ENCODE data around the gene SCN3B.

The SCN3B gene

DNA sequence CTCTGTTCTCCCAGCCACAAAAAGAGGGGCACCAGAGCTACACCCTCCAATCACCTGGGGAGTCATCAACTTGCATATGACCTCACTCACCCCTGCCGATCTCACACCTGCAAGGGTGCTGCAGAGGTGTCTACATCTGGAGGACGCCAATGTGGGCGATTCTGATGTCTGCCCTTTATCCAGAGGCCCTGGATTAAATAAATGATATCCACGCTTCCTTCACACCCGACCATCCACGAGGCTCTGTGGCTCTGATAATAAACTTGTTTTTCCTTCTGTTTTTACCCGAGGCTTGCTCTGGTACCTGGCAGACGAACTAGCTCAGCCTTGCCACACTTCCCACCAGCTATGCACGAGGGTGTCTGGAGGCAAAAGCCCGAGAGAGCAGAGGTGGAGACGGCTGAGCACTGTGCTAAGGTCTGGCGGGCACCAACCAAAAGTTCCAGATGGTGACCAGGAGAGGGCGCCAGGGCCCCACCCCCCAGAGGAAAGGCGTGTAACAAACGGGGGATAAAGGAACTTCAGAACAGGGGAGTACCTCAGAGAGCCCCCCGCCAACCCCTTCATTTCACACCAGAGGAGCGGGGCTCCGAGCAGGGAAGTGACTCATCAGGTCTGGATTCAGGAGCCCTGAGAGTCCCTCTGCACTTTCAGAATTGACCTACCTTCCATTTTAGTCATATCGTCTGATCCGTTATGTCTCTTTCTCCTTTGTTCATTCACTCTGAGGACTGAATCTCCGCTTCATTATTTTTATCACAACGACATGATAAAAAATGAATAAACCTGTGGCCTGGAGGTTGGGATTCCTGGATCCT lies 13.5 kb downstream of the SCN3B start:
- TF ChIP-seq ZNF274 (IDR thresholded peaks at IDR 0.05; ENCODE audit: low read depth, low read length) = no peak
- H3K4me3 ChIP-seq (ENCODE audit: low read length) = no peak overlapping the region

DNA sequence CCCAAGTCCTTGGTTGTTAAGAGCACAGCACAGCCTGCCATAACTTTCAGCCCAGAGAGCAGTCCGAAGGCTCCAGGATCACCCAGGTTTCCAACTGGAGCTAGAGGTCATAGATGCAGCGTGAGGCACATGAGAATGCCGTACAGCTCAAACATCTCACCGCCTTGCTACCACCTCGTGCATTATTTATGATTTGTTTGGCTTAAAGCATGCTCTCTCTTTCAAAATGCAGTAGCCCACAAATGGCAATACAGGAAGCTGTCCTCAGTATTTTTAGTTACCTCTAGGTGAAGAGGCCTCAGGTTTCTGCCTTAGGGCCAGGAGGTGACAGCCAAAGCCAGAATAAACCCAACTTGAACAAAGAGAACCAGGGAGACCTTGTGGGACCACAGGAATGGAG lies 14.4 kb downstream of the SCN3B start:
- TF ChIP-seq ZNF274 (IDR thresholded peaks at IDR 0.05; ENCODE audit: low read depth, low read length) = no peak
- no peak overlapping the region for H3K4me3 ChIP-seq (ENCODE audit: low read length)

DNA sequence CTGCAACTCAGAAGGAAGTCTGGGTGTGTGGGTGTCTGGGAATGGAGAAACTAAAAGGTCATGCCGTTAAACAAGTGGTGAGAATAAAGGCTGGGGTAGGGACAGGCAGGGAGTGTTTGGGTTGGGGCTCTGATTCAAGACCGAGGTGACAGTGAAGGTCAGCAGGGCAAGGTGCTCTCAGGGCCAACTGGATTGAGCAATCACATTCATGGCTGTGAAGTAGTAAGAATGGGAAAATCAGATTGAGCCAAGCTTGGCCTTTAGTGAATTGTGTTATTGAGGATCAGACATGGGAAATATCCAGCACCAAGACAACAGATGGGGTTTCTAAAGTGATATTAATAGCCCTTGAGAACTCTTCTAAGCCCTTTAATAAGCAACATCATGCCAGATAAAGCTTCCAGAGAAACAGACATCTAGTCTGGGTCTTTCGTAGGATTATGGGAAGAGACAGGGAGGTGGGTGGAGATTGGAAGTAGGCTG lies 24.3 kb downstream of the SCN3B start:
- H3K4me3 ChIP-seq (ENCODE audit: low read length) = no peak overlapping the region
- TF ChIP-seq ZNF274 (IDR thresholded peaks at IDR 0.05; ENCODE audit: low read depth, low read length) = no peak

DNA sequence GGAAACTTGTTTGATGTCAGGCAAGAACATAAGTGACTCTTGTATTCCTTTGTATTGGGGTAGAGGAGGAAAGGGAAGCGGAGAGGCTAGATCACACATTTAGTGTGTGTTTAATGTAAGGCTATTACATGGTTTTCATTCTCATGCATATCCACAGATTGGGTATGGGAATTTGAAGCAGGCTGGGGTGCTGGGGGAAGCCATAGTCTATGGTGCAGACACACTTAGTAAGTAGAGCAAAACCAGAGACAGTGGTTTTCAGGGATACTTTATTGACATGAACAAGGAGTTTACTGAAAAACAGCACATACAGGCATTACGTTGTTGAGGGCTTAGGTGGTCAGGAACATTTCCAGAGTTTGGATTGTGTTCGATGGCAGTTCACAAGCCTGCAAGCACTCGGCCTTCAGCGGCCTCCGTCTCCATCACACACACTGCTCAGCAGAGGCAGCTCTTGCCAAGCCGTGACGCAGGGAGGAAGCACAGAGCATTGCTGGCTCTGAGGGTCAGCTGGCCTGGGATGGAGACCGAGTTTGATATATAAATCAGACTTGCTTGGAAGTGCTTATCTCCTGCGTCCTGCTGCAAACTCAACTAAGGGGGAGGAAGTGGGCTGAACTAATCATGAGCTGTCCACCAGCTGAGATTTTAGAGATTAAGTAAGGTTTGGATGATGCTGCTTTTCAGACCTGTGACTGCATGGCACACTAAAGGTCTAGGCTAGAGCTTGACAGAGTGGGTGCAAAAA lies 25.3 kb downstream of the SCN3B start:
- no peak for TF ChIP-seq ZNF274 (IDR thresholded peaks at IDR 0.05; ENCODE audit: low read depth, low read length)
- H3K4me3 ChIP-seq (ENCODE audit: low read length) = no peak overlapping the region

DNA sequence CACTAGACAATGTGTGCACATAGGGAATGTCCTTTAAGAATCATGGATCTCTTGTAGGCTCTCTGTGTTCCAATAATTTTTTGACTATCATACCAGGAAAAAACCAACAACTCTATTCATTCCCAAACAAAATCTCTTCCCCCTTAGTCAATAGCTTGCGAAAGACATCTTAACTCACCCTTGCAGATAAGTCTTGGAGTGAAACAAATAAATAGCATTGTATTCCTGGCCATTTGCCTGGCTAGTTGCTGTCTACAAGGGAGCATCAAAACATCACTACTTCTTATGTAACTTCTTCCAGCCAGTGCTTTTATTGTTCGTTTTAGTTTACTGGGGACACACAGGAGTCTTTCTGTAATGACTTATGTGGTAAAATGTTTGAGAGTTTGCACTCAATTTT lies 29.4 kb downstream of the SCN3B start:
- no peak for TF ChIP-seq ZNF274 (IDR thresholded peaks at IDR 0.05; ENCODE audit: low read depth, low read length)
- no peak overlapping the region for H3K4me3 ChIP-seq (ENCODE audit: low read length)

DNA sequence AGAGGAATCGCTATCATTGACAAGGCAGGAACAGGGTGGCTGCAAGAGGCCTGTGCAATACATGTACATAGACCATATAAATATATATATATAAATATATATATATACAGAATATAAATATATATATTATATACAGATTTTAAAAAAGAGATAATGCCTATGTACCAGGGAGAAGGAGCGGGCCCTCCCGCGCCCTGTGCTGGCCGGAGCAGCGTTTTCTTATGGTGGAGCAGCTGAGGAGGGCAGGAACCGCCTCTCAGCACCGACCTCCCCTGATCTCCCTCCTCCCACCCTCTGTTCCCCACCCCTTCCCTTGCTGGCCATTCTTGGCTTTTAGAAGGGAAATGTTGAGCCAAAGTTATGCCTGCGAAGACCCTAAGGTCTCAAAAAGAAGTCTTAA lies 31.8 kb downstream of the SCN3B start:
- TF ChIP-seq ZNF274 (IDR thresholded peaks at IDR 0.05; ENCODE audit: low read depth, low read length) = no peak
- H3K4me3 ChIP-seq (ENCODE audit: low read length) = no peak overlapping the region

DNA sequence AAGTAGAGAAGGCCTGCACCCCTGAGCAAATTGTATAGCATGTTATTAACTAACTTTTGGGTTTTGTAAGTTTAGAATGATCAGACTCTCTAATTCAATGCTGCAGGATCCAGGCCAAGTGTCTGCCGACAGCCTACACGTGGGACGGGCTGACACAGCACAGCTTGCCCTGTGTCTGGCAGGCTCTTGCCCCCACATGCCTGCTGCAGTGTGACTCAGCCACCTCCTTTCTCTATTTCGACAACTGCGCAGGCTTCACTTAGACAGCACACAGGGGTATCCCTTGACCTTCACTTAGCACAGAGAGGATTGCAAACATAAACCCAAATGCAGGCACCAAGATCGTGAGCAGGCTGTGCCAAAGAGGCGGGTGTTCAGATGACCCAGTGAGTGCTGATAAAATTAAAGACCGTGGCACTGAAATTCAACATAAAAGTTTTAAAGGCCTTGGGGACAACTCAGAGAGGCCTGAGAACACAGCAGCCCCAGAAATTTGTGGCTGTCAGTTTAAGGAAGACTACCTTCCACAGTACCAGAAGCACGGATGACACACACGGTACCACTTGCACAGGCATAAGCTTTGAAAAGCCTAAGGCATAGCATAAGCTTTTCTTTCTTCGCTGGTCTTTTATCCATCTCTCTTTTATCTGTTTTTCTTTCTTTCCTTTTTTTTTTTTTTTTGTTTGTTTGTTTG lies 37.8 kb downstream of the SCN3B start:
- no peak for TF ChIP-seq ZNF274 (IDR thresholded peaks at IDR 0.05; ENCODE audit: low read depth, low read length)
- H3K4me3 ChIP-seq (ENCODE audit: low read length) = no peak overlapping the region

DNA sequence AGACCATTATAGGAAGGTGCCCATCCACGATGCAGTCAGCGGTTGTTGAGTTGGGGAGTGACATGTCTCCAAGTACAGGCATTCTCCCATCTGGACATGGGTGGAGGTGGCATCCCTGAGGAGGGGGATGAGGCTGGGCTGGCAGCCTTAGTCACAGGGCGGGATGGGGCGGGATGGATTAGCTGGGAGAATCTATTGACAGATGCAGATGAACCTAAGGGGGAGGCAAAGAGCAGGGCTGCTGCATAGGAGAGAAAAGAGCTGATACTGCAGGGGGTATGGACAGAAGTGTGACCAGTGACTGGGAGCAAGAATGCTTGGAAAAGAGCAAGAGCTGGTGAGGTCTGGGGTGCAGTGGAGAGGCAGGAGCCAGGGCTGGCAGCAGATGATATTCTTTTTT lies 42.7 kb downstream of the SCN3B start:
- no peak overlapping the region for H3K4me3 ChIP-seq (ENCODE audit: low read length)
- TF ChIP-seq ZNF274 (IDR thresholded peaks at IDR 0.05; ENCODE audit: low read depth, low read length) = no peak

DNA sequence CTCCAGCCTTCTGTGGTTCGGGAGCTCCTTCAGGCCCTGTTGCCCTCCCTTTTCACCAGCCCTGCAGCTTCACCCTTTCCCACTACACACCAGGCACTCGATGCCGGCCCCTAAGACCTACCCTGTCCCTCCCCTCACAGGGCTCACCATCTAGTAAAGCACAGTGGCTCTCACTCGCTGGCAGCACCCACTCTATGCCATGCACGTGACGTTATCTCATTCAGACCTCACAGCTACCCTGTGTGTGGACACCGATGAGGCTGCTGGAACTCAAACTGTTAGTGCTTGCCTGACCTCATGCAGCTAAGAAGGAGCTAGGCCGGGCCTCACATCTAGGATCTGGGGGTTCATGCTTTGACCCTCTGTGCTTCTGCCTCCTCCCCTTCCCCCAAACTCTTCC lies 45.5 kb downstream of the SCN3B start:
- no peak for TF ChIP-seq ZNF274 (IDR thresholded peaks at IDR 0.05; ENCODE audit: low read depth, low read length)
- H3K4me3 ChIP-seq (ENCODE audit: low read length) = no peak overlapping the region

DNA sequence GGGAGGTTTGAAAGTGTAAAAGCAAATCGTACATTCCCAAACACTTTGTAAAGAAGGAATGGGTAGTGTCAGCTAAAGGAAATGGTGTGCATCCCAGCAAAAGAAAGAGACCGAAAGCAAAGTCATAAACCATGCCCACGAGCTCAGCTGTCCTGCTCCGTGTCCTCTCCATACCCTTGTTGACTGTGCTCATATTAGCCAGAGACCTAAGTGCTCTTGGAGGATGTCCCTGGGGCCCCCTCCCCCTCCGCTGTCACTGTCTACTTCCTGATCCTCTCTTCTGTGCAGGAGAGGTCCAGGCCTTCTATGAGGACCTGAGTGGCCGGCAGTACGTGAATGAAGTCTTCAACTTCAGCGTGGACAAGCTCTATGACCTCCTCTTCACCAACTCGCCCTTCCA lies 46.1 kb downstream of the SCN3B start:
- no peak for TF ChIP-seq ZNF274 (IDR thresholded peaks at IDR 0.05; ENCODE audit: low read depth, low read length)
- no peak overlapping the region for H3K4me3 ChIP-seq (ENCODE audit: low read length)

DNA sequence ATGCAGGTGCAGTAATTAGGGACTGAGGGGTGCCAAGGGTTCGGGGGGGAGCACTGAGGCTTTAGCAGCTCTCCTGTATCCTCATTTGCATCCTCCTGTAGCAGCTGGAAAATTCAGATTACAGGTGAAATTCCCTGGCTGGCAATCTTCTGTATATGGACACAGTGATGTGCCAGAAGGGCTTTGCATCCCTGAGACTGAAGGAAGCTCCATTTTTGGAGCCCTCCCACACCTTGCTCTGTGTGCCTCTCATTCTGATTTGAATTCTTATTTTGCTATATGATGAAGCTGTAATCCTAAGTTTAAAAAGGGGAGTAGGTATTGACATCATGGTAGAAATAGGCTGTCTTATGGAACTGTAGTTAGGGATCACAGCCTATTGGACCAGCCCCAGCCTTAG lies 46.6 kb downstream of the SCN3B start:
- no peak overlapping the region for H3K4me3 ChIP-seq (ENCODE audit: low read length)
- TF ChIP-seq ZNF274 (IDR thresholded peaks at IDR 0.05; ENCODE audit: low read depth, low read length) = no peak

DNA sequence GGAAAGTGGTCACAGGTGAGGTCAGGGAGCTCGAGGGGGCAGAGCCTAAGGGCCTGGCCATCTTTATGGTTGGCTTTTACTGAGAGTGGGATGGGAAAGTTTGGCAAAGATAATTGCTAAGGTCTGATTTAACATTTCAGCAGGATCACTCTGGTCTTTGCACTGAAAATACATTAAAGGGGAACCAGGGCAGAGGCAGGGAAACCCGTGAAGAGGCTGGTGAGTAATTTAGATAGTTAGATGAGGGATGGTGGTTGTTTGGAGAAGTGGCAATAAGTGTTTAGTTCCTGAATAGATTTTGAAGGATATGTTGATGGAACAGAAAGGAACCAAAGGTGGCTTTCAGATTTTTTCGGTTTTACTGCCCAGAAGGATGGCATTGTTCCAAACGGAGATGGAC lies 50.8 kb downstream of the SCN3B start:
- H3K4me3 ChIP-seq (ENCODE audit: low read length) = no peak overlapping the region
- no peak for TF ChIP-seq ZNF274 (IDR thresholded peaks at IDR 0.05; ENCODE audit: low read depth, low read length)

DNA sequence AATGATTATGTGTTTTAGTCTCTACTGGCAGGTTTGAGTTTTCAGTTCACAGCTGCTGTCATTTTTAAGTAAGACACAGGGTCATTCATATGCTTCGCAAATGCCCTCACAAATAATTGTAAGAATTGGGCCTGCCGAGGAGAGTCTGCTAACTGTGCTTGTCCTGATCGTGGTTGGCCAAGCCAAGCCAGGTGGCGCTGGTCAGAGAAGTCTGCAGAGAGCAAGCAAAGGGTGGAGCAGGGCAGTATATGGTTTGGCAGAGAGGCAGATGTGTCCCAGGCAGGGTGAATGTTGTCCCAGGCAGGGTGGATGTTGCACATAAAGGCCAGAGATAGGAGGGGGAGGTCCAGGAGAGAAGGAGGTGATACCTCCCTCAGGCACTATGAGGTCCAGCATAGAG lies 52.7 kb downstream of the SCN3B start:
- no peak overlapping the region for H3K4me3 ChIP-seq (ENCODE audit: low read length)
- TF ChIP-seq ZNF274 (IDR thresholded peaks at IDR 0.05; ENCODE audit: low read depth, low read length) = no peak

DNA sequence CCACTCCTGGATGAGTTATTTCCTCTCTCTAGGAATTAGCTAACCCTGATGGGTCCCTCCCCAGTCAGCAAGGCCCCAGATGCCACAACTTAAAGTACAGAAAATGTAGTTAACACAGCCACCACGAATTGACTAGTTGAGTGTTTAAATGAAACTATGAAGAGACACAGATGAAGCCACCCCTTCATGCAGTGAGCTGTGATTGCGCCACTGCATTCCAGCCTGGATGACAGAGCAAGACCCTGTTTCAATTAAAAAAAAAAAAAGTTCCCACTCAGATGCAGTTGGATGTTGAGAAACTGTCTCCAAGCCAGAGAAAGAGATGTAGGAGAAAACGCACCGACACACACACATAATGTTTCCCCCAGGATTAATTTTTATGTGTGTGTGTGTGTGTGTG lies 53.3 kb downstream of the SCN3B start:
- TF ChIP-seq ZNF274 (IDR thresholded peaks at IDR 0.05; ENCODE audit: low read depth, low read length) = no peak
- no peak overlapping the region for H3K4me3 ChIP-seq (ENCODE audit: low read length)

DNA sequence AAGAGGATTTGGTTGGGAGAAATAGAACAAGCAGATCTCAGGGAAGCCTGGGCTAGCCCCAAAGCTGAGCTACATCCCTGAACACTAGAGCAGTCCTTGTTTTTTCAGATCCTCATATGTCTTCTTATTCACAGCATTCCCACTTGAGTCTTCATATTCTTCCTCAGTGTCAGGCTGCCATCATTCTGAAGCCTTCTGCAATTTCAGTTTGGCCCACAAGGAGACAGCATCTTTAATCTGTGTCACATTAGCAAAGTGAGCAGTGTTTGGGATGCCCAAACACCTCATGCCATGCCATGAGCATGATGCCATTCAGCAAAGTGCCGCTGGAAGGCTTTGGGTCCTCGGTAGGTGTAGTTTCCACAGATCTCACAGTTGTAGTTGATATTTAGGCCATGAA lies 56.6 kb downstream of the SCN3B start:
- H3K4me3 ChIP-seq (ENCODE audit: low read length) = no peak overlapping the region
- no peak for TF ChIP-seq ZNF274 (IDR thresholded peaks at IDR 0.05; ENCODE audit: low read depth, low read length)
